ENCODE measurements around the gene GRID2. TPM values are rescaled to one million over a fixed set of nuclear protein-coding genes. Genes with fewer than 3 reads are reported as not detected.

The GRID2 gene
- total RNA-seq, 2 donors from 2014 or later = 27.3 to 40.4 TPM

DNA sequence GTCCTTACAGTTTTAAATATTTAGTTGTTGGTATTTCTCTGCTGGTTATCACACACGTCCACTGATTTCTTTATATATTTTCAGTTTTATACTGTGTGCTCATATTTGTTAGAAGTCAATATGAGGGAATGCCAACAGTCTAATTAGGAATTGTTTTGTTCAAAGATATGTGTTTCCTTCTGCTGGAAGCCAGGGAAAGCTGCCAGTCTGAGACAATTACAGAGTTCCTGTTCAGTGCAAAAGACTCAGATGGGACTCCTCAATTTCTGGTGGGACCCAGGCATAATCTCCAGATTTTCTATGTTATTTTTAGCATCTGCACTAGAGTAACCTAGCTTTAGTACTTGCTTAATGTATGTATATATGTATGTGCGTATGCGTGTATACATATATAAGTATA is 486.0 kb downstream of the GRID2 start:
- no peaks in the 10 kb centered on the region for H3K4me1 ChIP-seq (ENCODE audit: control insufficient read depth, insufficient read depth, low read length)
- no peak overlapping the region for H3K9ac ChIP-seq (ENCODE audit: extremely low read depth, low read length, poor library complexity, severe bottlenecking)
- no peak overlapping the region for H3K4me3 ChIP-seq (ENCODE audit: low read length)
- 100% methylated on average over 1 of the region's 3 CpGs; no CpG with 5 or more reads in 1 of the 2 experiments for WGBS, 2 experiments (ENCODE audit: insufficient coverage in 1 of 2, insufficient read length in 1 of 2)
- H3K9me3 Mint-ChIP-seq = no peaks in the 10 kb centered on the region
- no peak for DNase-seq
- no peaks in the 10 kb centered on the region for H3K27me3 ChIP-seq (ENCODE audit: control insufficient read depth, insufficient read depth, low read length, poor library complexity, severe bottlenecking)
- H3K36me3 Mint-ChIP-seq (ENCODE audit: low read depth) = peaks cover 3% of the 10 kb centered on the region
- H3K4me1 Mint-ChIP-seq = peaks cover 9% of the 10 kb centered on the region
- no peak overlapping the region for H3K27ac ChIP-seq (ENCODE audit: low read depth, low read length)
- H3K27ac Mint-ChIP-seq = no peak overlapping the region
- no peaks in the 10 kb centered on the region for H3K27me3 Mint-ChIP-seq (ENCODE audit: insufficient read depth)
- no peaks in the 10 kb centered on the region for H3K9me3 ChIP-seq (ENCODE audit: control insufficient read depth, low read length)
- TF ChIP-seq, protein P1, sequence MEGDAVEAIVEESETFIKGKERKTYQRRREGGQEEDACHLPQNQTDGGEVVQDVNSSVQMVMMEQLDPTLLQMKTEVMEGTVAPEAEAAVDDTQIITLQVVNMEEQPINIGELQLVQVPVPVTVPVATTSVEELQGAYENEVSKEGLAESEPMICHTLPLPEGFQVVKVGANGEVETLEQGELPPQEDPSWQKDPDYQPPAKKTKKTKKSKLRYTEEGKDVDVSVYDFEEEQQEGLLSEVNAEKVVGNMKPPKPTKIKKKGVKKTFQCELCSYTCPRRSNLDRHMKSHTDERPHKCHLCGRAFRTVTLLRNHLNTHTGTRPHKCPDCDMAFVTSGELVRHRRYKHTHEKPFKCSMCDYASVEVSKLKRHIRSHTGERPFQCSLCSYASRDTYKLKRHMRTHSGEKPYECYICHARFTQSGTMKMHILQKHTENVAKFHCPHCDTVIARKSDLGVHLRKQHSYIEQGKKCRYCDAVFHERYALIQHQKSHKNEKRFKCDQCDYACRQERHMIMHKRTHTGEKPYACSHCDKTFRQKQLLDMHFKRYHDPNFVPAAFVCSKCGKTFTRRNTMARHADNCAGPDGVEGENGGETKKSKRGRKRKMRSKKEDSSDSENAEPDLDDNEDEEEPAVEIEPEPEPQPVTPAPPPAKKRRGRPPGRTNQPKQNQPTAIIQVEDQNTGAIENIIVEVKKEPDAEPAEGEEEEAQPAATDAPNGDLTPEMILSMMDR (conservative IDR thresholded peaks at IDR 0.05) = no peak
- no peak overlapping the region for H3K4me3 Mint-ChIP-seq
- H3K36me3 ChIP-seq (ENCODE audit: control insufficient read depth, insufficient read depth, low read length) = no peaks in the 10 kb centered on the region

DNA sequence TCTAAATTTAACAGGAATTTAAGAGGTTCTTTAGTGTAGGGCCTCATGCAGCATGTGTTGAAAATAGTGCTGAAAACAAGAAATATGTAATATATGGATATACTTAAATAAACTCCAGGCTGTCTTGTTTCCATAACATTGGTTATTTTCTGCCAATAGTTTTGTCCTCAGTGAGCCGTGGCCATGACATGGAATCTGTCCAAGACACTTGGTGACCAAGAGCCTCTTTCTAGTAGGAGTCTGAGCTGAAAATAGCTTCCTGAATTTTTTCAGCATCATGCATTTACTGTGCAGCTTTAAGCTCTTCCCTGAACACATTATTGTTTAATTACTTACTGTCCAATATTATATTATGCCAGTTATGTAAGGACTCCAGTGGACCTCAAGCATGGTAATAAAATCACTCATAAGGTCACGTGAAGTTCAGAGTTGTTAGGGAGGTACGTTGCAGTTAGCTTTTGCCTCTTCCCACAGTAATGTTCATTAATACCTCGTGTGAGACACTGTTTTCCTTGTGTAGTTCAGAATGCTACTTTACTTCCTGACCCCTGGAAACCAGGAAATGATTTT is 488.2 kb downstream of the GRID2 start:
- no peak overlapping the region for H3K27ac ChIP-seq (ENCODE audit: low read depth, low read length)
- WGBS, 2 experiments (ENCODE audit: insufficient coverage in 1 of 2, insufficient read length in 1 of 2) = 91 to 100% methylated on average over 3 to 4 of the region's 4 CpGs
- Mint-ChIP-seq H3K27ac (no peak overlapping the region), H3K4me1 (peaks cover 9% of the 10 kb centered on the region), H3K9me3 (peaks cover 7% of the 10 kb centered on the region), H3K36me3 (ENCODE audit: low read depth) (peaks cover 13% of the 10 kb centered on the region), H3K27me3 (ENCODE audit: insufficient read depth) (no peaks in the 10 kb centered on the region), H3K4me3 (no peak overlapping the region)
- H3K27me3 ChIP-seq (ENCODE audit: control insufficient read depth, insufficient read depth, low read length, poor library complexity, severe bottlenecking) = no peaks in the 10 kb centered on the region
- DNase-seq = no peak
- H3K4me1 ChIP-seq (ENCODE audit: control insufficient read depth, insufficient read depth, low read length) = no peaks in the 10 kb centered on the region
- no peak overlapping the region for H3K9ac ChIP-seq (ENCODE audit: extremely low read depth, low read length, poor library complexity, severe bottlenecking)
- TF ChIP-seq, protein P1 (conservative IDR thresholded peaks at IDR 0.05) = no peak
- no peak overlapping the region for H3K4me3 ChIP-seq (ENCODE audit: low read length)
- peaks cover 7% of the 10 kb centered on the region for H3K9me3 ChIP-seq (ENCODE audit: control insufficient read depth, low read length)
- H3K36me3 ChIP-seq (ENCODE audit: control insufficient read depth, insufficient read depth, low read length) = no peaks in the 10 kb centered on the region

DNA sequence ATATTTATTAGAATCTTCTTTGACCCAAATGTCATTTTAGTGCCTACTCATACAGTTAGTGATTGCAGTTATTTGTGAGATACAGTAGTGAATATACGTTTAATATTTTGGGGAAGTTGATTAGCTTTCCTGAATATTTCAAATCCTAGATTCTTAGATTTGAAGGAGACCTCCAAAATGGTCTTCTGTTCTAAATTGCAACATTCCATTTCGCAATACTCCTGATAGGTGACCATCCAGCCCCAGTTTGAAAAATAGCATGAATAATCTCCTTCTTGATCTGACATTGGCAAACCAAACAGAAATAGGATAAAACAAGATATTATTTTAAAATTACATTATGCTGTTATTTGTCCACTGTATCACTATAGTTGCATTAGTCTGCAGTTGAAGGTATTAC is 505.6 kb downstream of the GRID2 start:
- no peaks in the 10 kb centered on the region for H3K27me3 Mint-ChIP-seq (ENCODE audit: insufficient read depth)
- Histone ChIP-seq H3K9me3 (ENCODE audit: control insufficient read depth, low read length) (no peaks in the 10 kb centered on the region), H3K36me3 (ENCODE audit: control insufficient read depth, insufficient read depth, low read length) (no peaks in the 10 kb centered on the region), H3K4me1 (ENCODE audit: control insufficient read depth, insufficient read depth, low read length) (no peaks in the 10 kb centered on the region), H3K4me3 (ENCODE audit: low read length) (no peak overlapping the region), H3K9ac (ENCODE audit: extremely low read depth, low read length, poor library complexity, severe bottlenecking) (no peak overlapping the region), H3K27me3 (ENCODE audit: control insufficient read depth, insufficient read depth, low read length, poor library complexity, severe bottlenecking) (no peaks in the 10 kb centered on the region), H3K27ac (ENCODE audit: low read depth, low read length) (no peak overlapping the region)
- TF ChIP-seq, protein P1 (conservative IDR thresholded peaks at IDR 0.05) = no peak
- DNase-seq = no peak
- no peak overlapping the region for H3K4me3 Mint-ChIP-seq
- 96 to 100% methylated on average over 1 to 2 of the region's 2 CpGs for WGBS, 2 experiments (ENCODE audit: insufficient coverage in 1 of 2, insufficient read length in 1 of 2)
- H3K9me3 Mint-ChIP-seq = no peaks in the 10 kb centered on the region
- H3K27ac Mint-ChIP-seq = no peak overlapping the region
- no peaks in the 10 kb centered on the region for H3K36me3 Mint-ChIP-seq (ENCODE audit: low read depth)
- peaks cover 2% of the 10 kb centered on the region for H3K4me1 Mint-ChIP-seq
